Measurements from ENCODE around the gene TFR2. TPM values are rescaled to one million over a fixed set of nuclear protein-coding genes. Genes with fewer than 3 reads are reported as not detected.

The TFR2 gene
- total and polyA plus RNA-seq, 2 of the 13 experiments (the other 11 are each of a cell fraction or from before 2014, with no cell fraction given) = 36.9 to 64.2 TPM

DNA sequence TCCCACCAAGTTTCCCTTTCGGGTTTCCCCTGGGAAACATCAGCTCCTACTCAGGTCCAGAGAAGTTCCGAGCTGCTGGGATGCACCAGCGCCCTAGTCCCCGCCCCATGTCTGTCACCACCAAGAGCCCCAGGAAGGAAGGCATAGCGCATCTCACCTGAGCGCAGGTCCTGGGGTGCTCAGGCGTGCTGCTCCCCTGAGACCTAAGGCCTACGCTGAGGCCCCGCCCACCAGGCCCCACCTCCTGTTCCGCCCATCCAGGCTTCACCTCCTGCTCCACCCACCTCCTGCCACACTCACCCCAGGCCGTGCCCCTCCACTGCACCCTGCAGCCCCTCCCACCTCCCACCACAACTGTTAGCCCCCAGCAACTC lies 1.2 kb upstream of the TFR2 start:
- in situ Hi-C loops (cut with HindIII; ENCODE audit: extremely low pct_ligation_motif_present, low pct_unique_long_range_greater_than_20kb) (no loop called here), intact Hi-C loops (cut with micrococcal nuclease; ENCODE audit: unreplicated experiment) (loop anchor here (1.0 kb wide), 1 partner anchor 31 kb away; the partner anchor contains the start of gene GNB2)
- H3K4me1 ChIP-seq (ENCODE audit: insufficient read depth, low read length) = peaks cover 41% of the 10 kb centered on the region
- no peak overlapping the region for H2AFZ ChIP-seq (ENCODE audit: low read length)
- ChIA-PET CTCF (ENCODE audit: low intra/inter-chr PET ratio, low total read pairs) (no interaction called here), POLR2A (interaction anchor here (0.6 to 2.6 kb wide), 18 partner anchors 9 to 1421 kb away, joined by 3 to 17 read pairs (median 4); partner anchors contain the start of genes ACTL6B, FBXO24, GNB2 and LRCH4)
- FAIRE-seq (peak; percentile 46), ATAC-seq (peak; percentile 83), DNase-seq (ENCODE audit: low spot score) (peak; percentile 38)
- H3K9ac ChIP-seq (ENCODE audit: insufficient read depth, low read depth, low read length) = peak overlapping the region; percentile 75
- H3K79me2 ChIP-seq (ENCODE audit: insufficient read depth, low read length) = no peaks in the 10 kb centered on the region
- peak overlapping the region; percentile 88 for H3K27ac ChIP-seq (ENCODE audit: extremely low read length, insufficient read depth, low read length)
- no peaks in the 10 kb centered on the region for H3K9me3 ChIP-seq (ENCODE audit: low read length)
- H3K36me3 ChIP-seq (replicated peaks in 1 of 2; ENCODE audit: control insufficient read depth in 1 of 2, insufficient read depth in 2 of 2, low read length in 2 of 2) = no peaks in the 10 kb centered on the region
- no TSS peak for BruUV-seq (replicated peaks)
- peak overlapping the region; percentile 57 to 84 (median 64) for H3K4me3 ChIP-seq (replicated peaks in 1 of 3; ENCODE audit: insufficient read depth in 1 of 3, low read depth in 2 of 3, low read length in 3 of 3)
- H4K20me1 ChIP-seq (ENCODE audit: insufficient read depth, low read length) = no peaks in the 10 kb centered on the region
- H3K27me3 ChIP-seq (ENCODE audit: control insufficient read depth in 1 of 2, insufficient read depth in 2 of 2, low read length in 2 of 2) = peaks cover 5 to 17% of the 10 kb centered on the region in 2 experiments; a peak in 4 of 5 replicates
- WGBS (ENCODE audit: low lambda C conversion rate) = 0% methylated on average over 2 of the region's 11 CpGs
- peak overlapping the region; percentile 97 for H3K4me2 ChIP-seq (ENCODE audit: low read depth, low read length)
- TF ChIP-seq ZNF639 (CRISPR knock-in tag; conservative IDR thresholded peaks at IDR 0.05) = no peak
- TF ChIP-seq ZNF543 (CRISPR knock-in tag; IDR thresholded peaks at IDR 0.05) = no peak
- TF ChIP-seq FOXC1 (CRISPR knock-in tag; IDR thresholded peaks at IDR 0.05; ENCODE audit: borderline replicate concordance) = 0 out of 2 replicates have a peak, but pooled peaks have one; percentile 15
- TF ChIP-seq CHD4 (IDR thresholded peaks at IDR 0.05; ENCODE audit: borderline replicate concordance, low read length) = no peak
- peak; percentile 58; the same call in 1 of the 2 replicates for TF ChIP-seq NFKB2 (CRISPR knock-in tag; IDR thresholded peaks at IDR 0.05; ENCODE audit: borderline replicate concordance)
- no peak for TF ChIP-seq CREB1 (IDR thresholded peaks at IDR 0.05)
- no peak for TF ChIP-seq CREB1 (CRISPR knock-in tag; IDR thresholded peaks at IDR 0.05)
- TF ChIP-seq ZNF724P (CRISPR knock-in tag; IDR thresholded peaks at IDR 0.05; ENCODE audit: borderline replicate concordance) = no peak
- TF ChIP-seq HMGA1 (CRISPR knock-in tag; conservative IDR thresholded peaks at IDR 0.05) = no peak
- no peak for TF ChIP-seq ZNF839 (CRISPR knock-in tag; IDR thresholded peaks at IDR 0.05; ENCODE audit: borderline replicate concordance)
- TF ChIP-seq, protein P1, sequence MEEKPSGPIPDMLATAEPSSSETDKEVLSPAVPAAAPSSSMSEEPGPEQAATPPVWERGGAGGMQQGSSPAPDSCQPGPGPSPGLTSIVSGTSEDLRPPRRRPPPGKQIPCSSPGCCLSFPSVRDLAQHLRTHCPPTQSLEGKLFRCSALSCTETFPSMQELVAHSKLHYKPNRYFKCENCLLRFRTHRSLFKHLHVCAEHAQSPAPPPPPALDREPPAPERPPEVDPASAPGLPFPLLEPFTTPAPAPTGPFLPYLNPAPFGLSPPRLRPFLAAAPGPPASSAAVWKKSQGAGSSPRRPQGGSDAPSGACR (CRISPR knock-in tag; IDR thresholded peaks at IDR 0.05) = peak; percentile 54; the same call in 1 of the 2 replicates
- TF ChIP-seq, protein P2, sequence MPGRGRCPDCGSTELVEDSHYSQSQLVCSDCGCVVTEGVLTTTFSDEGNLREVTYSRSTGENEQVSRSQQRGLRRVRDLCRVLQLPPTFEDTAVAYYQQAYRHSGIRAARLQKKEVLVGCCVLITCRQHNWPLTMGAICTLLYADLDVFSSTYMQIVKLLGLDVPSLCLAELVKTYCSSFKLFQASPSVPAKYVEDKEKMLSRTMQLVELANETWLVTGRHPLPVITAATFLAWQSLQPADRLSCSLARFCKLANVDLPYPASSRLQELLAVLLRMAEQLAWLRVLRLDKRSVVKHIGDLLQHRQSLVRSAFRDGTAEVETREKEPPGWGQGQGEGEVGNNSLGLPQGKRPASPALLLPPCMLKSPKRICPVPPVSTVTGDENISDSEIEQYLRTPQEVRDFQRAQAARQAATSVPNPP (CRISPR knock-in tag; IDR thresholded peaks at IDR 0.05) = no peak
- TF ChIP-seq ATAD3A (CRISPR knock-in tag; IDR thresholded peaks at IDR 0.05) = no peak
- no peak for TF ChIP-seq MTA3 (CRISPR knock-in tag; IDR thresholded peaks at IDR 0.05)
- TF ChIP-seq BCL3 (CRISPR knock-in tag; IDR thresholded peaks at IDR 0.05) = no peak
- no peak for TF ChIP-seq POGZ (CRISPR knock-in tag; IDR thresholded peaks at IDR 0.05)
- TF ChIP-seq, protein P3, sequence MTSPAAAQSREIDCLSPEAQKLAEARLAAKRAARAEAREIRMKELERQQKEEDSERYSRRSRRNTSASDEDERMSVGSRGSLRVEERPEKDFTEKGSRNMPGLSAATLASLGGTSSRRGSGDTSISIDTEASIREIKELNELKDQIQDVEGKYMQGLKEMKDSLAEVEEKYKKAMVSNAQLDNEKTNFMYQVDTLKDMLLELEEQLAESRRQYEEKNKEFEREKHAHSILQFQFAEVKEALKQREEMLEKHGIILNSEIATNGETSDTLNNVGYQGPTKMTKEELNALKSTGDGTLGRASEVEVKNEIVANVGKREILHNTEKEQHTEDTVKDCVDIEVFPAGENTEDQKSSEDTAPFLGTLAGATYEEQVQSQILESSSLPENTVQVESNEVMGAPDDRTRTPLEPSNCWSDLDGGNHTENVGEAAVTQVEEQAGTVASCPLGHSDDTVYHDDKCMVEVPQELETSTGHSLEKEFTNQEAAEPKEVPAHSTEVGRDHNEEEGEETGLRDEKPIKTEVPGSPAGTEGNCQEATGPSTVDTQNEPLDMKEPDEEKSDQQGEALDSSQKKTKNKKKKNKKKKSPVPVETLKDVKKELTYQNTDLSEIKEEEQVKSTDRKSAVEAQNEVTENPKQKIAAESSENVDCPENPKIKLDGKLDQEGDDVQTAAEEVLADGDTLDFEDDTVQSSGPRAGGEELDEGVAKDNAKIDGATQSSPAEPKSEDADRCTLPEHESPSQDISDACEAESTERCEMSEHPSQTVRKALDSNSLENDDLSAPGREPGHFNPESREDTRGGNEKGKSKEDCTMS (CRISPR knock-in tag; conservative IDR thresholded peaks at IDR 0.05) = no peak
- no peak for TF ChIP-seq NKX3-1 (CRISPR knock-in tag; IDR thresholded peaks at IDR 0.05)
